H1 (cell line): ENCODE data around the gene WIPF3. TPM values are rescaled to one million over a fixed set of nuclear protein-coding genes. Genes with fewer than 3 reads are reported as not detected.

Source experiments
- BCL11A ChIP-seq, 2 experiments: IDR thresholded peaks; one replicate each; pipeline ENCODE4 v1.6.1; 2011; ENCODE audit warnings: low read depth in 2 of 2, low read length in 2 of 2, mild to moderate bottlenecking in 2 of 2
- CBX8 ChIP-seq: fragments of 300-800, 300-1000 bp; sonication (generic); IDR thresholded peaks from 2 replicates; pipeline ENCODE4 v1.7.1; 2016; ENCODE audit warnings: low read depth, low read length, borderline replicate concordance
- CHD1 ChIP-seq: IDR thresholded peaks from 2 replicates; pipeline ENCODE4 v1.6.1; 2012; ENCODE audit warnings: low read depth, low read length, improper control_type of control experiment
- CHD2 ChIP-seq: IDR thresholded peaks from 2 replicates; pipeline ENCODE4 v1.6.1; 2012; ENCODE audit warnings: low read length, improper control_type of control experiment
- EGR1 ChIP-seq: IDR thresholded peaks from 2 replicates; pipeline ENCODE4 v1.6.1; 2011; ENCODE audit warnings: low read depth, low read length, borderline replicate concordance
- KDM1A ChIP-seq: fragments of 200-600, 300-600 bp; sonication (generic); IDR thresholded peaks from 2 replicates; pipeline ENCODE4 v1.7.1; 2016; ENCODE audit warnings: mild to moderate bottlenecking, low read length, borderline replicate concordance
- KDM4A ChIP-seq: IDR thresholded peaks from one replicate; pipeline ENCODE4 v1.7.1; 2012; ENCODE audit warnings: low read depth, mild to moderate bottlenecking, moderate library complexity, low read length, inconsistent platforms; ENCODE audit not compliant: severe bottlenecking
- KDM5A ChIP-seq: fragments of 200-600 bp; IDR thresholded peaks from 2 replicates; pipeline ENCODE4 v1.7.1; 2012; ENCODE audit warnings: mild to moderate bottlenecking, low read length, inconsistent platforms, mixed read lengths
- PHF8 ChIP-seq: fragments of 200-600 bp; sonication (generic); conservative IDR thresholded peaks from 2 replicates; pipeline ENCODE4 v1.7.1; 2012; ENCODE audit warnings: low read depth, mild to moderate bottlenecking, inconsistent platforms, low read length, moderate library complexity
- RNF2 ChIP-seq: fragments of 200-900, 300-1000 bp; sonication (generic); IDR thresholded peaks from 2 replicates; pipeline ENCODE4 v1.7.1; 2016; ENCODE audit warnings: borderline replicate concordance, low read depth, mild to moderate bottlenecking, antibody characterized with exemption, low read length; ENCODE audit not compliant: poor library complexity, severe bottlenecking; ENCODE audit errors: missing control alignments
- SIRT6 ChIP-seq: IDR thresholded peaks from one replicate; pipeline ENCODE4 v1.7.1; 2012; ENCODE audit warnings: low read length, inconsistent platforms
- SP4 ChIP-seq: IDR thresholded peaks from 2 replicates; pipeline ENCODE4 v1.6.1; 2012; ENCODE audit warnings: low read length, inconsistent platforms
- TAF7 ChIP-seq: optimal IDR thresholded peaks from 2 replicates; pipeline ENCODE3; 2011; ENCODE audit warnings: low read depth, mild to moderate bottlenecking, inconsistent platforms, low read length, moderate library complexity, borderline replicate concordance
- ZNF274 ChIP-seq: IDR thresholded peaks from 2 replicates; pipeline ENCODE4 v1.7.0; 2012; ENCODE audit warnings: low read length, borderline replicate concordance; ENCODE audit errors: extremely low read depth
- polyA plus RNA-seq, 7 experiments: library from polyadenylated mRNA; depleted of rRNA in 3 of 7; stranded (reverse) in 5 of 7; unstranded in 2 of 7; fragments of >200 nt in 5 of 7; fragments of 200-250 nt in 2 of 7; gene quantifications; 1 replicate in 5 of 7; 2 replicates in 1 of 7; 4 replicates in 1 of 7; pipeline versions ENCODE4 v1.2.1 to v1.2.3, GENCODE V29; 2011 to 2013; ENCODE audit warnings: missing spikeins in 2 of 7, mixed read lengths in 2 of 7
- total RNA-seq: library from RNA; stranded (reverse); fragmentation: NEBNext Ultra II Directional; extraction: Animal tissue kit (Norgen Biotek cat#: 25700); gene quantifications from 2 replicates; pipeline ENCODE4 v1.2.1, GENCODE V29; 2021
- TF ChIP-seq, protein P1 (sequence below): IDR thresholded peaks from 2 replicates; pipeline ENCODE4 v1.6.1; 2012; ENCODE audit warnings: low read length, inconsistent platforms
- TF ChIP-seq, protein P2 (sequence below), 3 experiments: IDR thresholded peaks; 1 replicate in 2 of 3; 2 replicates in 1 of 3; pipeline versions ENCODE4 v1.5.1 to v1.6.1; 2011; ENCODE audit warnings: low read length in 3 of 3, mild to moderate bottlenecking in 3 of 3, inconsistent platforms in 2 of 3, low read depth in 1 of 3, moderate library complexity in 1 of 3; ENCODE audit not compliant: insufficient read depth in 1 of 3; ENCODE audit errors: control extremely low read depth in 1 of 3
- TF ChIP-seq, protein P3 (sequence below): IDR thresholded peaks from 2 replicates; pipeline ENCODE4 v1.6.1; 2012; ENCODE audit warnings: inconsistent platforms
- TF ChIP-seq, protein P4 (sequence below): IDR thresholded peaks from 2 replicates; pipeline ENCODE4 v1.6.1; 2011; ENCODE audit warnings: low read depth, mild to moderate bottlenecking, low read length; ENCODE audit not compliant: insufficient read depth
- TF ChIP-seq, protein P5 (sequence below): IDR thresholded peaks from 2 replicates; pipeline ENCODE4 v1.6.1; 2012; ENCODE audit warnings: inconsistent platforms

Gene WIPF3
- total and polyA plus RNA-seq, 2 of the 8 experiments (the other 6 are each of a cell fraction or from before 2014, with no cell fraction given), result 5.0 to 12.1 TPM

DNA sequence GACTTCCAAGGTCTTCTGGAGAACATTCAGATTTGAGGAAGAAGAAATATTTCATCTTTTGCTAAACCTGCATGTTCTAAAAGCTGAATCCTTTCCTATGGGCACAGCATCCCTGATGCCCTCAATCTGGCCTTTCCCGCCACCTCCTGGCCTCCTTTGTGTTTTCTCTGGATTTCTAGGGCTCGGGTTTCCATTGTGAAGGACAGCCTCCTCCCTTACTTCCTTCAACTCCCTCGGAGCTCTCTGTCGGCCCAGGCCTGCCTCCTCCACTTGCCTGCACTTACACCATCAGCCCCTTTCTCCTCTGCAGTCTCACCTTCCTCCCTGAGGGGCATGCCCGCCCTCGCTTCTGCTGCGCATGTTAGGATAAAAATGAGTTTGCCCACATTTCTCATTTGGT is 75.4 kb downstream of the WIPF3 start (continued):
- TF ChIP-seq CHD1 (no peak), EGR1 (0 out of 2 replicates have a peak, but pooled peaks have one; percentile 5), PHF8 (no peak), SIRT6 (no peak), TAF7 (no peak), CBX8 (no peak), SP4 (no peak), KDM5A (no peak), RNF2 (no peak), ZNF274 (no peak), KDM1A (no peak), KDM4A (no peak), BCL11A (IDR thresholded peaks at IDR 0.05; ENCODE audit: low read depth in 2 of 2, low read length in 2 of 2) (no peak), CHD2 (no peak)
- TF ChIP-seq, protein P1, sequence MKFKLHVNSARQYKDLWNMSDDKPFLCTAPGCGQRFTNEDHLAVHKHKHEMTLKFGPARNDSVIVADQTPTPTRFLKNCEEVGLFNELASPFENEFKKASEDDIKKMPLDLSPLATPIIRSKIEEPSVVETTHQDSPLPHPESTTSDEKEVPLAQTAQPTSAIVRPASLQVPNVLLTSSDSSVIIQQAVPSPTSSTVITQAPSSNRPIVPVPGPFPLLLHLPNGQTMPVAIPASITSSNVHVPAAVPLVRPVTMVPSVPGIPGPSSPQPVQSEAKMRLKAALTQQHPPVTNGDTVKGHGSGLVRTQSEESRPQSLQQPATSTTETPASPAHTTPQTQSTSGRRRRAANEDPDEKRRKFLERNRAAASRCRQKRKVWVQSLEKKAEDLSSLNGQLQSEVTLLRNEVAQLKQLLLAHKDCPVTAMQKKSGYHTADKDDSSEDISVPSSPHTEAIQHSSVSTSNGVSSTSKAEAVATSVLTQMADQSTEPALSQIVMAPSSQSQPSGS, result no peak
- TF ChIP-seq, protein P2, sequence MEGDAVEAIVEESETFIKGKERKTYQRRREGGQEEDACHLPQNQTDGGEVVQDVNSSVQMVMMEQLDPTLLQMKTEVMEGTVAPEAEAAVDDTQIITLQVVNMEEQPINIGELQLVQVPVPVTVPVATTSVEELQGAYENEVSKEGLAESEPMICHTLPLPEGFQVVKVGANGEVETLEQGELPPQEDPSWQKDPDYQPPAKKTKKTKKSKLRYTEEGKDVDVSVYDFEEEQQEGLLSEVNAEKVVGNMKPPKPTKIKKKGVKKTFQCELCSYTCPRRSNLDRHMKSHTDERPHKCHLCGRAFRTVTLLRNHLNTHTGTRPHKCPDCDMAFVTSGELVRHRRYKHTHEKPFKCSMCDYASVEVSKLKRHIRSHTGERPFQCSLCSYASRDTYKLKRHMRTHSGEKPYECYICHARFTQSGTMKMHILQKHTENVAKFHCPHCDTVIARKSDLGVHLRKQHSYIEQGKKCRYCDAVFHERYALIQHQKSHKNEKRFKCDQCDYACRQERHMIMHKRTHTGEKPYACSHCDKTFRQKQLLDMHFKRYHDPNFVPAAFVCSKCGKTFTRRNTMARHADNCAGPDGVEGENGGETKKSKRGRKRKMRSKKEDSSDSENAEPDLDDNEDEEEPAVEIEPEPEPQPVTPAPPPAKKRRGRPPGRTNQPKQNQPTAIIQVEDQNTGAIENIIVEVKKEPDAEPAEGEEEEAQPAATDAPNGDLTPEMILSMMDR (IDR thresholded peaks at IDR 0.05; ENCODE audit: control extremely low read depth in 1 of 3, insufficient read depth in 1 of 3, low read depth in 1 of 3, low read length in 3 of 3), result peak; percentile 24 to 55 (median 47)
- TF ChIP-seq, protein P3, sequence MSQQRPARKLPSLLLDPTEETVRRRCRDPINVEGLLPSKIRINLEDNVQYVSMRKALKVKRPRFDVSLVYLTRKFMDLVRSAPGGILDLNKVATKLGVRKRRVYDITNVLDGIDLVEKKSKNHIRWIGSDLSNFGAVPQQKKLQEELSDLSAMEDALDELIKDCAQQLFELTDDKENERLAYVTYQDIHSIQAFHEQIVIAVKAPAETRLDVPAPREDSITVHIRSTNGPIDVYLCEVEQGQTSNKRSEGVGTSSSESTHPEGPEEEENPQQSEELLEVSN, result peak; percentile 29; the same call in 1 of the 2 replicates
- TF ChIP-seq, protein P4, sequence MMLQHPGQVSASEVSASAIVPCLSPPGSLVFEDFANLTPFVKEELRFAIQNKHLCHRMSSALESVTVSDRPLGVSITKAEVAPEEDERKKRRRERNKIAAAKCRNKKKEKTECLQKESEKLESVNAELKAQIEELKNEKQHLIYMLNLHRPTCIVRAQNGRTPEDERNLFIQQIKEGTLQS, result no peak
- TF ChIP-seq, protein P5, sequence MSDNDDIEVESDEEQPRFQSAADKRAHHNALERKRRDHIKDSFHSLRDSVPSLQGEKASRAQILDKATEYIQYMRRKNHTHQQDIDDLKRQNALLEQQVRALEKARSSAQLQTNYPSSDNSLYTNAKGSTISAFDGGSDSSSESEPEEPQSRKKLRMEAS, result 0 out of 2 replicates have a peak, but pooled peaks have one; percentile 7
